ENCODE data around the gene BACE2. TPM values are rescaled to one million over a fixed set of nuclear protein-coding genes. Genes with fewer than 3 reads are reported as not detected.

Gene BACE2
- total and polyA plus RNA-seq, 2 of the 4 experiments (the other 2 are of a cell fraction): 17.0 to 35.5 TPM

DNA sequence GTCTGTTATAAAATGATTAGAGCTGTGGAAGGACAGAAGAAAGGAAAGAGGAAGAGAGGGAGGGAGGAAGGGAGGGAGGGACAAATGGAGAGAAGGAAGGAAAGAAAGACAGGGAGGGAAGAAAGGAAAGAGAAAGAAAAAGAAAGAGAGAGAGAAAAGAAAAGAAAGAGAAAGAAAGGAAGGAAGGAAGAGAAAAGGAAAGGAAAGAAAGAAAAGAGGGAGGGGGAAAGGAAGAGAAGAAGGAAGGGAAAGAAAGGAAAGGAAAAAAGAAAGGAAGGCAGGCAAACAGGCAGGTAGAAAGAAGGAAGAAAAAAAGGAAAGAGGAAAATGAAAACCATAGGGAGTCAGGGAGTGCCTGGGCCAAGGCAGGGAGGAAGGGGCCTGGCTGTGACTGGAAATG, 14.5 kb upstream of the BACE2 start:
- H2AK9ac ChIP-seq (replicated peaks; ENCODE audit: low read depth, low read length, poor library complexity): no peak overlapping the region
- H4K91ac ChIP-seq (ENCODE audit: insufficient read depth, low read depth, low read length): no peak overlapping the region
- no peak overlapping the region for H2BK20ac ChIP-seq (ENCODE audit: low read depth, low read length)
- peaks cover 2% of the 10 kb centered on the region; the same call in 1 of the 2 replicates for H3K27me3 ChIP-seq (ENCODE audit: control insufficient read depth, insufficient read depth, low read length)
- no peaks in the 10 kb centered on the region for H4K20me1 ChIP-seq (ENCODE audit: insufficient read depth, low read length)
- ATAC-seq (ENCODE audit: low read depth) (no peak), DNase-seq (no peak)
- intact Hi-C loops (cut with micrococcal nuclease): no loop called here
- no peaks in the 10 kb centered on the region for H3K9me3 ChIP-seq (ENCODE audit: control insufficient read depth, insufficient read depth, low read length)
- dilution Hi-C loops (cut with HindIII; ENCODE audit: low sequenced_read_pairs, unreplicated experiment): no loop called here
- H3K9ac ChIP-seq (ENCODE audit: low read depth, low read length): no peak overlapping the region
- H3K27ac ChIP-seq (ENCODE audit: insufficient read depth, low read length): no peak overlapping the region
- H2BK15ac ChIP-seq (ENCODE audit: low read depth, low read length): no peak overlapping the region
- H3K4me3 ChIP-seq (ENCODE audit: insufficient read depth, low read depth, low read length): no peak overlapping the region
- no peak overlapping the region for H3K18ac ChIP-seq (ENCODE audit: low read depth, low read length)
- H2AK5ac ChIP-seq (ENCODE audit: low read depth, low read length): no peak overlapping the region
- no peak overlapping the region for H3K56ac ChIP-seq (ENCODE audit: extremely low read depth, insufficient read depth, low read length)
- no peak overlapping the region for H2BK120ac ChIP-seq (ENCODE audit: low read depth, low read length)
- no peak overlapping the region for H2AFZ ChIP-seq (replicated peaks; ENCODE audit: low read length, poor library complexity)
- no peaks in the 10 kb centered on the region for H3K4me1 ChIP-seq (ENCODE audit: control insufficient read depth, insufficient read depth, low read length)
- no peak overlapping the region for H3K23ac ChIP-seq (ENCODE audit: low read depth, low read length)
- no peaks in the 10 kb centered on the region for H3K36me3 ChIP-seq (ENCODE audit: control insufficient read depth, insufficient read depth, low read length)
- H3K4me2 ChIP-seq (ENCODE audit: low read depth, low read length): no peak overlapping the region
- in situ Hi-C loops (cut with MboI; ENCODE audit: low sequenced_read_pairs): loop anchor here (25.0 kb wide), 1 partner anchor 384 kb away; no protein-coding TSS in a partner anchor
- BruUV-seq (replicated peaks): no TSS peak
- H3K9me1 ChIP-seq (ENCODE audit: insufficient read depth, low read length): no peaks in the 10 kb centered on the region; the same call in 1 of the 2 replicates
- H3K4ac ChIP-seq (ENCODE audit: low read depth, low read length): no peak overlapping the region
- no peaks in the 10 kb centered on the region for H3K79me1 ChIP-seq (ENCODE audit: low read depth in 1 of 2, low read length in 2 of 2)
- TF ChIP-seq MAZ (IDR thresholded peaks at IDR 0.05; ENCODE audit: borderline replicate concordance, low read depth, low read length): no peak
- TF ChIP-seq FOS (IDR thresholded peaks at IDR 0.05; ENCODE audit: low read depth, low read length): no peak
- no peak for TF ChIP-seq RCOR1 (IDR thresholded peaks at IDR 0.05; ENCODE audit: insufficient replicate concordance, low read length)
- TF ChIP-seq MAFK (IDR thresholded peaks at IDR 0.05; ENCODE audit: low read depth, low read length): no peak
- POLR2A ChIA-PET (ENCODE audit: unreplicated experiment): no interaction called here
- no peak overlapping the region for H2BK5ac ChIP-seq (ENCODE audit: low read depth, low read length, poor library complexity, severe bottlenecking)
- CTCF ChIA-PET: no interaction called here
- no peak overlapping the region for H3K14ac ChIP-seq (replicated peaks; ENCODE audit: low read depth, low read length)
- H4K8ac ChIP-seq (ENCODE audit: low read depth in 2 of 2, low read length in 2 of 2): no peak overlapping the region
- no peak overlapping the region for H4K5ac ChIP-seq (ENCODE audit: low read depth, low read length)

Data from IMR-90 (cell line).